ENCODE data around the gene ZBTB5.
"Not testable (repeated sequence)": the region's sequence is repeated elsewhere in the genome, so short reads cannot be mapped to it uniquely, and the experiment has no call there.

The ZBTB5 gene

GRCh38 chr9:37480759-37481158, 15.5 kb upstream of the ZBTB5 start:
- H3K79me2 ChIP-seq (ENCODE audit: insufficient read depth, low read length) = no peaks in the 10 kb centered on the region
- H3K9ac ChIP-seq (ENCODE audit: low read depth, low read length, poor library complexity, severe bottlenecking) = no peak overlapping the region
- no peaks in the 10 kb centered on the region for H3K9me3 ChIP-seq (ENCODE audit: insufficient read depth, low read depth, low read length)
- no peak overlapping the region for H2AFZ ChIP-seq (ENCODE audit: low read length)
- no peaks in the 10 kb centered on the region for H3K27me3 ChIP-seq (ENCODE audit: insufficient read depth, low read length, poor library complexity, severe bottlenecking)
- H3K4me1 ChIP-seq (ENCODE audit: insufficient read depth, low read length, poor library complexity, severe bottlenecking) = peaks cover 8% of the 10 kb centered on the region
- H4K20me1 ChIP-seq (ENCODE audit: insufficient read depth, low read length, poor library complexity, severe bottlenecking) = no peaks in the 10 kb centered on the region
- no peaks in the 10 kb centered on the region for H3F3A ChIP-seq (ENCODE audit: low read depth)
- no peaks in the 10 kb centered on the region for H3K36me3 ChIP-seq (ENCODE audit: insufficient read depth, low read length)
- H3K9me2 ChIP-seq (replicated peaks; ENCODE audit: low read depth, low read length) = no peaks in the 10 kb centered on the region
- H3K4me3 ChIP-seq (ENCODE audit: low read length, poor library complexity, severe bottlenecking) = no peak overlapping the region
- TF ChIP-seq CTCF (conservative IDR thresholded peaks at IDR 0.05; ENCODE audit: low read length) (no peak; the same call in 1 of the 2 replicates), EZH2phosphoT487 (IDR thresholded peaks at IDR 0.05; ENCODE audit: borderline replicate concordance) (no peak)
- no peak overlapping the region for H3K4me2 ChIP-seq (ENCODE audit: low read depth, low read length, poor library complexity, severe bottlenecking)

GRCh38 chr9:37477987-37478619, 12.9 kb upstream of the ZBTB5 start:
- not testable (repeated sequence) for H4K20me1 ChIP-seq (ENCODE audit: insufficient read depth, low read length, poor library complexity, severe bottlenecking); H3K79me2 ChIP-seq (ENCODE audit: insufficient read depth, low read length); H3K27me3 ChIP-seq (ENCODE audit: insufficient read depth, low read length, poor library complexity, severe bottlenecking); H3K4me1 ChIP-seq (ENCODE audit: insufficient read depth, low read length, poor library complexity, severe bottlenecking); H3K9me2 ChIP-seq (replicated peaks; ENCODE audit: low read depth, low read length); H3K9me3 ChIP-seq (ENCODE audit: insufficient read depth, low read depth, low read length); H3F3A ChIP-seq (ENCODE audit: low read depth); H3K4me3 ChIP-seq (ENCODE audit: low read length, poor library complexity, severe bottlenecking); H3K36me3 ChIP-seq (ENCODE audit: insufficient read depth, low read length); H3K4me2 ChIP-seq (ENCODE audit: low read depth, low read length, poor library complexity, severe bottlenecking); H3K9ac ChIP-seq (ENCODE audit: low read depth, low read length, poor library complexity, severe bottlenecking); H2AFZ ChIP-seq (ENCODE audit: low read length)

GRCh38 chr9:37477443-37477842, 12.2 kb upstream of the ZBTB5 start:
- not testable (repeated sequence) for H3K36me3 ChIP-seq (ENCODE audit: insufficient read depth, low read length); H3K79me2 ChIP-seq (ENCODE audit: insufficient read depth, low read length); H2AFZ ChIP-seq (ENCODE audit: low read length); H3F3A ChIP-seq (ENCODE audit: low read depth); H3K9me3 ChIP-seq (ENCODE audit: insufficient read depth, low read depth, low read length); H3K4me1 ChIP-seq (ENCODE audit: insufficient read depth, low read length, poor library complexity, severe bottlenecking); H3K9me2 ChIP-seq (replicated peaks; ENCODE audit: low read depth, low read length); H4K20me1 ChIP-seq (ENCODE audit: insufficient read depth, low read length, poor library complexity, severe bottlenecking); H3K4me2 ChIP-seq (ENCODE audit: low read depth, low read length, poor library complexity, severe bottlenecking); H3K27me3 ChIP-seq (ENCODE audit: insufficient read depth, low read length, poor library complexity, severe bottlenecking); H3K9ac ChIP-seq (ENCODE audit: low read depth, low read length, poor library complexity, severe bottlenecking); H3K4me3 ChIP-seq (ENCODE audit: low read length, poor library complexity, severe bottlenecking)

- H3K4me2 ChIP-seq (ENCODE audit: low read depth, low read length, poor library complexity, severe bottlenecking) = no peak overlapping the region
- no peaks in the 10 kb centered on the region for H3F3A ChIP-seq (ENCODE audit: low read depth)
- H3K79me2 ChIP-seq (ENCODE audit: insufficient read depth, low read length) = no peaks in the 10 kb centered on the region
- H2AFZ ChIP-seq (ENCODE audit: low read length) = no peak overlapping the region
- no peaks in the 10 kb centered on the region for H3K9me2 ChIP-seq (replicated peaks; ENCODE audit: low read depth, low read length)
- H4K20me1 ChIP-seq (ENCODE audit: insufficient read depth, low read length, poor library complexity, severe bottlenecking) = no peaks in the 10 kb centered on the region
- no peaks in the 10 kb centered on the region for H3K27me3 ChIP-seq (ENCODE audit: insufficient read depth, low read length, poor library complexity, severe bottlenecking)
- no peaks in the 10 kb centered on the region for H3K4me1 ChIP-seq (ENCODE audit: insufficient read depth, low read length, poor library complexity, severe bottlenecking)
- no peak overlapping the region for H3K9ac ChIP-seq (ENCODE audit: low read depth, low read length, poor library complexity, severe bottlenecking)
- H3K9me3 ChIP-seq (ENCODE audit: insufficient read depth, low read depth, low read length) = peaks cover 7% of the 10 kb centered on the region; the same call in 1 of the 2 replicates
- H3K36me3 ChIP-seq (ENCODE audit: insufficient read depth, low read length) = no peaks in the 10 kb centered on the region
- TF ChIP-seq CTCF (conservative IDR thresholded peaks at IDR 0.05; ENCODE audit: low read length) (no peak), EZH2phosphoT487 (IDR thresholded peaks at IDR 0.05; ENCODE audit: borderline replicate concordance) (no peak)
- H3K4me3 ChIP-seq (ENCODE audit: low read length, poor library complexity, severe bottlenecking) = no peak overlapping the region
Observed at GRCh38 chr9:37476930-37477329, 11.7 kb upstream of the ZBTB5 start.
